HuH-7 (cell line): ENCODE measurements around the gene STK39.

Experiments used
- DNase-seq: peaks from one replicate; pipeline ENCODE4 v3.0.0; 2011; ENCODE audit warnings: low spot score

STK39 gene

GRCh38 chr2:168182550-168183249, 64.7 kb downstream of the STK39 start:
- DNase-seq: no peak

DNA sequence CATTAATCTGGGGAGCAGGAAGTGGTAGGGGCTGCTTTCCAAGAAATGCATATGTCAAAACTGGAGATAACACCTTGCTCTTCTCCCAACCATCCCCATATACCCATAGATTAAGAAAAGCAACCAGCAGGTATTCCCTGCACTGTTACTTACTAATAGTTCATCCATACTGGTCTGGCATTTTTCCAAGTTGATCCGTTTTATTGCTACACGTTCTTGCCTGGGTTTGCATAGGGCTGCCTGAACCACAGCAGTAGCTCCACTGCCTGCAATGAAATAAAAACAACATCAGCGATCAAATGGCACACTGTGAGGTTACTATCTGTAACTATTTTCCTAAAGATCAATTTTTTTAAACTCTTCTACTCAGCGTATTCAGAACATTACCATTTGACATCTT, 65.6 kb downstream of the STK39 start:
- no peak for DNase-seq

DNA sequence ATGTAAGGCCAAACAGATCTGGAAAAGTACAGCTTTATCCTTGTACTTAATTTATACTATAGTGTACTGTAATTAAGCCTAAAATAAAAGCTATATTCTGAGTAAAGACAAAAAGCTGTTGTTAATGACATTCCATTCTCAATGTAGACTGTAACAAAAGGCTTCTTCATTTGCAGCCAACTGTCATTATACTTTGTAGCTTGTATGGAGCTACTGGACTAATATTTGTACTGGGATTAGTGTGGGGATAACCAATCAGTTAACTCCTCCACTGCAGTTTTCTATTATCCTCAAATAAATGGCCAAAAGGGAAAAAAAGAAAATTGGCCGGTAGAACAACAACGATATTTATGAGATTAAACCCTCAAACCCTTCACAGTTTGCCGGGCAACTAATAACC, 66.5 kb downstream of the STK39 start:
- DNase-seq: no peak

DNA sequence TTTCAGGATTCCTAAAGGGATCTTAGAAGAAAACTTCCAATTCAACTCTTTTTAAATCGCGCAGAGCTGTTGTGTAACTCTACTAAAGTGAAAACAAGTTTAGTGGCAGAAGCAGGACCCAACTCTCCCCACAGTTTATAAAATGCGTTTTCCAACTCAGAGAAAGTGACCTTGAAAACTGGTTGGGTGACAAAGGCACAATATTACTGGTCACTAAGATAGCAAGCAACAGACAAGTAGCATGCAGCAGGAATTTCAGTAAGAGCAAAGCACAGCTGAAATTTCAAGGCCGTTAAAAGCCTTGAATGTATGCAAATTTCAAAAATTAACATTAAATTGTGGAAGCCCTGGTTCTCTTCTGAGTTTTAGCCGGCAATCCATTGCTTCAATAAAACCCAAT, 66.9 kb downstream of the STK39 start:
- no peak for DNase-seq

DNA sequence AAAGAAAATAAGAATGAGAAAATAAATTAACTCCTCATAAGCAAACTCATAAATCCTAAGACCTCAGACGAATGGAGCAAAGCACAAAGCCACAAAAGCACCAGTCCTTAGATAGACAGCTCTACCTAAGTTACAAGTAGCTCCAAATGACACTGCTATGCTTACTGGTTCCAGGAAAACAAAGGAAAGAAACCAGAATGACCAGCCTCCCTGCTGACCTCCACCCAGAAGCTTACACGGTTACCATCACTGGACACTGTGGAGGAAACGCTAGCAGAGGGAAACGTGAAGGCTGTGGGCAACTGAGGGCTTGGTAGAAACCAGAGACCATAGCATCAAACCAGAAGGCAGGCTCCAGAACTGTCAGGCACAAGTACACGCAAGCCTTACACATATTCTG, 67.8 kb downstream of the STK39 start:
- DNase-seq: no peak

DNA sequence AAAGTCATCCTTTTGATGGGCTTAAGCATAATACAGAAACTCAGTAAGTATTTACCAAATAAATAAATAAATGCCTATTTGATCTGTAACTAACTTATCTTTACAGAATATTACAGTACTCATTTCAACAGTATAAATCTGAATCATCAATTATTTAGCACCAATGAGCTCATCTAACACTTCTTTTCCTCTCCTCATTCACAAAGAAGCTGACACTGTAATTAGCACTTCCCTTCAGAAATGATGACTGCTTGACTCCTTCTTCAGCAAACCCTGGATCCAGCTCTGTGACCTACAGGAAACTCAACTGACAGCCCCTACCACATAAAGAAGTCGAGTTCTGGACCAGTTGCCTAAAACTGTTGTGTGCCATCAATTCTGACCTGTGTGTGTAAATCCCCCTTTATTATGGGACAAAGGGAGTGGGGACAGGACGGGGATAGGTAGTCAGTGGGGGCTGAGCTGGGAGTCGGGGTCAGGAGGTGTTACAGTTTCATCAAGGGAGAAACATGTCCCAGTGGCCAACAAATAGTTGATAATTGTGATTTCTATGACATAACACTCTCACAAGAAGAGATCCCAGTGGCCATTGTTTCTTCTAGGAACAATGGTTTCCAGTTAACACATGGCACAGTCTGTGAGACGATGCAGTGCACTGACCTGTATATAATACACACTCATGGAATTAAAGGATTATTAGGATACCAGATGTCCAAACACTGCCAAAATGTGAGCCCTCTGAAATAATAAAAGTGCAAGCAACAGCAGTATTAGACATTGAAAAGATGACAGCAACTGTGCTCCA, 68.7 kb downstream of the STK39 start:
- DNase-seq: no peak

DNA sequence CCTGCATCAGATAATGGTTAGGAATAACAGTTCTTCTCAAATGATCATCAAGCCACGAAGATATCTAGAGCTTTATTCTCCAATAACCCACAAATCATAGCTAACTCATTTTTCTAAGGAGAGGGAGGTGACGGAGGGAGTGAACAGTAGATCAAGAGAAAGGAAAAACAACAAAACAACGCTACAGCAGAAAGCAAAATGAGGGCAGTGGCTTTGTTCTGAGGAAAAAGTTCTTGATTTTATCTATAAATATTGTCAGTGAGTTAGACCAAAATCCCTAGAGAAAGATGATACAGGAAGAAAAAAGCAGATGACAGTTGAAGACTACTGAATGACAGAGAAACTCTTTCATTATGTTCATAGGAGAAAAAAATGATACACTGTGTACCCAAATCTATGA, 71.0 kb downstream of the STK39 start:
- DNase-seq: no peak

DNA sequence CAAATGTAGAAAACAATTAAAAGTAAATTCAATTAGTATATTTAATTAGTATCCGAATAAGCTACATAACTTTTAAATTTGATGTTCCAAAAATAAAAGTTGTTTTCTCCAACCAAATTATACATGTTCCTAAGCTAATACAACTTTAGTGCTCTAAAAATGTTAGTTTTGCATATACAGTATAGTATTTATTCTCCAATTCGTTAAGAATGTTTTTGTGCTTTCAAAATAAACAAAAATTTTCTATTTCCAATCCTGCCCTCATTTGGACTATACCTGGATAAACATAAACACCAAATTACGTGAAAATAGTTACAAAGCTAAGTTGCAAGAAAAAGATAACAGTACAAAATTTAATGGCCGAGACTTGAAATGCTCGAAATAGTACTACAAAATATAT, 71.9 kb downstream of the STK39 start:
- DNase-seq: no peak

- DNase-seq: no peak
These were observed 72.6 kb downstream of the STK39 start for GRCh38 chr2:168174756-168175155.

DNA sequence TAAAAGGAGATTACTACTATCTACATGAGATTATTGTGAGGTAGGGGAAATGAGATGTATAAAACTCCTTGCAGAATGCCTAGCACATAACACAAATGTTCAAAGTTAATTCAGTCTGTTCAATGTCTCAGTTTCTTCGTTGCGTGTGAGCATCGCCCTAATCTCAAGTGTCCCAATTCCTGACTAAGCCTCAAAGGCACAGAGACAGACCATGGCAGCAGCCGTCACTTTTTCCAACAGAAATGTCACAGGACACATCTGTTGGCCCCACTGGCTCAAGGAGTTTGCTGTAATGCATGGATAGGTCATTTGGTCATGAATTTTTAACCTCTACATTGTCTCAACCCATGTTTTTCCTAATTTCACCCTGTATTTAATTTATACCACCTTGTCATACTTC, 75.3 kb downstream of the STK39 start:
- DNase-seq: no peak

GRCh38 chr2:168171059-168171762, 76.2 kb downstream of the STK39 start:
- no peak for DNase-seq

DNA sequence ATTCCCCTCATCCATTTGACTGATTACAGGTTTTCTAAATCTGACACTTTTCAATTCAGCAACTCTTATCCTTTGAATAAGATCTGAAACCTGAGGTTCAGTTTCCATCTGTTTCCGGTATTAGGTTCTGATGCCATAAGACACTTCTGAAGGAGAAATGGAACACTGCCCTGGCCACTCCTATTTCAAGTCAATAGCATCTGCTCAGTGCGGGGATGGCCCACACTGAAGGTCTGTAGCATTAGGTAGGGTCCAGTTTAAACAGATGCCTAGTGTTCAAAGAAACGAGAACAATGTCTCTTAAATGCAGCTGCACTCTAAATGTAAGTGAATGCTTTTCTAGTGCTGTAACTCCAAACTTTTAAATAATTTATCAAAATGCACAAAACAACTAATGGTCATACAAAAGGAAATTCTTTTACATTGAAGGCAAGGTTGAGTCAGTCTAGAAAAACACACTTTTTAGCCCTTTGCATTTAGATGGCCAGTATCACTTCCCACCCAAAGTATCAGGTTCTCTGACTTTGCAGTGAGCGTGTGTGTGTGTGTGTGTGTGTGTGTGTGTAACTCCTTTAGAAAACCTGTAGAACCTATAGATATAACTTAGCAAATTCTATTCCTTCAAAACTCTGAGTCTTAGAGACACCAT, 78.2 kb downstream of the STK39 start:
- DNase-seq: no peak

DNA sequence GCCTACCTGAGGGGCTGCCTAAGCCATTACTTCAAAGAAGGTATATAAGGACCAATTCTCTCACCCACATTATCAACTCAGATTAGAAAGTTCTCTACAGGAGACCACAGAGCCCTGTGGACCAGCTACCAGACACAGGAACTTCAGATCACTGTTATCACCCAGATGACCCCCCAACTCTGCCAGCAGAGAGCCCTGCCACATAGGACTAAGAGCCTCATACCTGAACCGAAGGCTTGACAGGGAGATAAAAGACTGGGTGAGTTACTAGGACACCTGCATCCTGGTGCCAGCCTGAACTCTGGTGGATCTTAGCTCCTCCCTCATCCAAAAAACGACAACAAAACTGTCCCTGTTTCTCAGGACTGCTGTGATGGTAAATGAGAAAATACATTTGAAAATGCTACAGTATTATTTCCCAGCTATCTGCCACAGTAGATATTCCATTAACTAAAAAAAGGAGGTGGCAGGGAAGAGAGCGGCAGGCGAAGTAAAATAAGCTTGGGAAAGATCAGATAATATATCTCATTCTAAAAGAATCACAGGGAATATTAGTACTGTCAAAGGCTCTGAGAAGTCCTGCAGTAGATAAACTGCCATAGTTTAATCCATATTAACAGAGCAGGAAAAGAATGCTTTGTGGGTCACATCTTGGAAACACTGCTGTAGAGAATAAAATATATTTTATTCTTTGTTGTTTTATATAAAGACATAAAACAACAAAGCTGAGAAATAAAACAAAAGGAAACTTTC, 79.7 kb downstream of the STK39 start:
- no peak for DNase-seq

DNA sequence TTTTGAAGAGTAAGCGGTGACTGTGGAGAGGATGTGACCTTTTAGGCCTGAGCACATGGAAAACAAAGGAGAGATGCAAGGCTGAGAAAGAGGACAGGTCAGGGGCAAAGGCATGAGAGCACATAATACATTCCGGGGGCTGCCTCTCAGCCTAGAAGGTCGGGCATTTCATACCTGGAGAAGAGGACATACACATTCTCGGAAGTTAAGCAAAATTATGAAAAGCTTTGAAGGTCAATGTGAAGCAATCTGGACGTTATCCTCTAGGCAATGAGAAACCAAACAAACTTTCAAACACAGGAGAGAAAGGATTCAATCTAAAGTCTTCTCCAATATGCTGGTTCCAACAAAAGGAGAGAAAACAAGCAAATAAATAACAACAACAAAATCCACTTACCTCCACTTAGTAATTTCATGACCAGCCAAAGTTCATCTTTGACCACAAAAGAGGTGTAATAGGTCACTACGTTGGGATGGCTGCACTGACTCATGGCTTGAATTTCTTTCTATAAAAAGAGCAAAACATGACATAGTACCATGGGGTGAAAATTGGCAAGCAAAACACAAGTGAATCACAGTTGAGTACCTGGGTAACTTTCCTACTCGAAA, 80.4 kb downstream of the STK39 start:
- no peak for DNase-seq

DNA sequence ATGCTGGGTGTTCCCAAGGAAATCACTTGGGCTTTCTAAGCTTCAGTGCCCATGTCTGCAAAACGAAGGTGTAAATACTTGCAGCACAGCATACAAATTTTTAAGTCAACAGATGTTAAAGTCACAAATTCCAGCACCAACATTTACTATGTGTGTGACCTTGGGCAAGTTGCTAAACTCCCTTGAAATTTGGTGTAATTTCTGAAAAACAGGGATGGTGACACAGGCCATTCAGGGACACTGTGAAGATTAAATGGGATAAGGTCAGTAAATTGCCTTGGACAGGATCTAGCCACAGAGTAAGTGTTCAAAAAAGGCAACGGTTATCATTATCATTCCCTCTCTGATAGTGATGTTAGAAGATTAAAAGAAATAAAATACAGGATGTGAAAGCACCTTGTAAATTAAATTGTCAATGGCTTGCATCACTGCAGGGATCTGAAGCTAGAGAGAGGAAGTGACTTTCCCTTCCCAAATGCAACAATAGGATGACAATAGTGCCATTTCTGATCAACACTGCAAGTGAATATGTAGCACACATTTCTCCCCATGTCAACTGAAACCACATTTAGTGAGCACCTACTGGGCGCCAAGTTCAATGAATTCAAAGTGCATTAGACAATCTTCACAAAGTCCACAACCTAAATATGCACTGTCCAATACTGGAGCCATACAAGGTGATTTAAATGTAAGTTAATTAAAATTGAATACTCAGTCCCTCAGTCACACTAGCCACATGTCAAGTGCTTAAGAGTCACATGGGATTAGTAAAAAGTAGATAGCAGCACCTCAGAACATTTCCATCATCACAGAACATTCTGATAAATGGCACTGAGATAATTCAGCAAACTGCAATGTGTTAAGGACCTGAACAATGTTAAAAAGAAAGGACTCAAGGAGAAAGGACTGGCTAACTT, 81.2 kb downstream of the STK39 start:
- no peak for DNase-seq

DNA sequence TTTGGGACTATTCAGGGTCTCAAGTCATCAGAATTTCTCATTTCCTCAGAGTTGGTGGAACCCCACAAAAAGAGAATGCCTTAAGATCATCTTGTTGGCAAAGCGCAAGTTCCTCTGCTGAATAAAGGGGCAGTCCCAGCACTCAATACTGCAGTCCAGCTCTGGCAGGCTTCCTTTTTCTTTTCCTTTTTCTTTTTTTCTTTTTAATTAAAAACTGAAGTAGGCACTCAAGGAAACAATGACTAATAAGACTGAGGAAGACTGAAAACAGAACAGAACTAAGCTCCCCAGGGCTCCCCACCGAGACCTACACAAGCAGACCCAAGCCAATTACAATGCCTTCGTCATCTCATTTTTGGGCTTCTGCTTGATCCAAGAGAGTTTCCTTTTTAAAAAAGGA, 82.0 kb downstream of the STK39 start:
- DNase-seq: no peak

- DNase-seq: no peak
These were observed 86.5 kb downstream of the STK39 start for GRCh38 chr2:168160897-168161296.

GRCh38 chr2:168159754-168160585, 87.4 kb downstream of the STK39 start:
- DNase-seq: no peak

- no peak for DNase-seq
These were observed 88.8 kb downstream of the STK39 start for GRCh38 chr2:168158586-168158985.
